Measurements from ENCODE around the gene XYLB.

DNA sequence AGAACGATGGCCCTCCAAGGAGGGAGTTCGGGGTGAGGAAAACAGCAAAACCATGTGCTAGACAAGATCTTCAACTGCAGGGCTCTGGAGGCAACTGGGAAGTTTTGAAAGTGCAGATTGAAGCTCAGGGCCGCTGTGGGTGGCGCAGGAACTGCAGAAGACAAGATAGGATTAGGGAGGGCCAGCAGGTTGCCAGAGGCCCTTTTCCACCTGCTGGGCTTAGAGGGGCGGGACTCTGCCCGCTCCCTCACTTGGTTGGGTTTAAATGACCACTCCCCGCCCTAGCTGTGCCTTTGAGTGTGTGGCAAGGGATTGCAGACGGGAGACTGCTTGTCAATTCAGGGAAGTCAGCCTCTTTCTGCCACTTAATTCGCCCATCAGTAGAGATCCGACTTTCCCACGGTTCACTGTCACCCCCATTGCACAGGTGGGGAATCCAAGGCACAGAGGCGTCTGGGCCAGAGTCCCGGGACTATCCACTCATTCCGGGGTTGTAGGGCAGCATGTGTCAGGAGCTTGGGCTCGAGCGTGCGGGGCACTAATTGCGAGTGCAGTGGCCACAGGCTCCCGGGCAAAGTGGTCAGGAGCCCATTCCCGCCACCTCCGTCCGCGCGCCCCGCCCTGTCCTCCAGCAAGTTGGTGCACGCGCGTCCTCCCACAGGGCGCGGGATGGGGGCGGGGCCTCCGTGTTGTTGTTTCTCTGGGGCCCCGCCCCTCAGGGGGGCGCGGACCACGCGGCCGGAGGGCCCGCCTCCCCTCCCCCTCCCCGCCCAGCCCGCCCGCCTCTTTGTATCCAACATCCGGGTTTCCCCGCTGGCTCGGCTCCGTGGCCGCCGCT lies 106.7 kb downstream of the XYLB start, which contains the start of gene ACVR2B:
- TF ChIP-seq POLR2A (IDR thresholded peaks at IDR 0.05; ENCODE audit: low read length) (no peak), GATA1 (IDR thresholded peaks at IDR 0.05; ENCODE audit: low read depth, low read length) (no peak)
